HG02973 (cell line): ENCODE measurements around the gene PTPRE.
"Not testable (repeated sequence)": the region's sequence is repeated elsewhere in the genome, so short reads cannot be mapped to it uniquely, and the experiment has no call there.

Source experiments
- ATAC-seq: cut with Tn5 transposase; IDR thresholded peaks from one replicate; pipeline ENCODE4 v1.9.1; 2021; ENCODE audit warnings: moderate library complexity; ENCODE audit not compliant: unreplicated experiment

The PTPRE gene

GRCh38 chr10:127976701-127977356, 69.9 kb downstream of the PTPRE start:
- no peak for ATAC-seq

DNA sequence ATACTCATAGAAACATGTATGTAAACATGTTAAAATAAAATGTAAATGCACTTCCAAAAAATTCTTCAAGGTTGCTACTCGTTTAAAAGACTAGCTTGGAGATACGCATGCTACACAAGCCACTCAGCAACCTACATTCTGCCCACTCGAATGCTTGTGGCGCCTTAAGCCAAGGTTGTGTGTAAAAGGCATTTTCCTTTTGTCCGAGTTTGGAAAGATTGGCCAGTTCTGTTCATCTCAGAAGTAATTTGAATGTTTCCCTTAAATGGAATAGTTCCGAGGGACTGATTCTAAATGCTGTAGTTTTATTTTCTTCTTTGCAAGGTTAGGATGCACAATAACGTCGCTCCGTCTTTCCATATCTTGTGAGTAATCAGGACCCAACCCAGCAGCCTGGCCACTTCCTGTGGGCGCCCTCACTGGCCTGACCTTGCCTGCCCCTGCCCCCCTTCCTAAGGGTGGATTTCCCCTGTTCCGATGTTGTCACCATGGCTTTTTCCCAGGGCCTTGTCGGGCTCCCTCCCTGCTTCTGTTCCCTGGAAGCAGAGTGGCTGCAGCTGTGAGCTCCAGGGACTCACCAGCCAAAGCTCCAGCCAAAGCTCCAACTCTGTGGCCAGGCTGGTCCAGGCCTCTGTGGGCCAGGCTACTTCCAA, 70.6 kb downstream of the PTPRE start:
- ATAC-seq = no peak

GRCh38 chr10:127978481-127978880, 71.6 kb downstream of the PTPRE start:
- ATAC-seq = no peak

DNA sequence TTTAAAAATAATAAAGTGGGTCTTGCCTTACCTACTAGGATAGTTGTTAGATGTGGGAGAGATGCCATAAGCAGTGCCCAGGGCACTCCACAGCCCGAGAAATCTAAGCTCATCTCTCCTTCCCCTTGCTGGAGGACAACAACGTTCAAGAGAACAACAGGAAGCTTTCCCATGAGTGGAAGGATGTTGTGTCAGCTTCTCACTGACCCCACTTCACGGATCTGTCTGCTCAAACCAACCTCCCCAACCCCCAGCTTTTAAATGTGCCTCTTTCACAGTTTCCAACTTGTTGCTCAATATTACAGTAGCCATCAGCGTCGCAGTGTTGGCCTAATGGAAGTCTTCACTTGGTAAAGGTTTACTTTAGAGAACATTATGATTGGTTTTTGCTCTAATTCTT, 72.1 kb downstream of the PTPRE start:
- ATAC-seq = no peak

DNA sequence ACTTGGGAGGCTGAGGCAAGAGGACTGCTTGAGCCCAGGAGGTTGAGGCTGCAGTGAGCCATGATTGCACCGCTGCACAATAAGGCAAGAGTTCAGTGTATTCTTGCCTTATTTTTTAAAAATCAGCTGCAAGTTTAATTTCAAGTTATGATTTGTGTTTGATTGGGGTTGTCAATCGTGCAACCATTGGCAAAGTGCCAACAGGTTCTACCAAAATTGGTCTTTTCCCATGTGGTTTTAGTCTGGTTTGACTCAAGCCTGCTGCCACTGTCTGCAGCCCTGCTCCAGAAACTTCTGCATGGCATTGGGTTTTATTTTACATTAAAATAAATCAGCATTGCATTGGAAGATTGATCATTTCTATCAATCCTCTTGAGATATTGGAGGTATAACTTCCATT, 72.7 kb downstream of the PTPRE start:
- ATAC-seq = no peak

GRCh38 chr10:127980898-127981297, 74.0 kb downstream of the PTPRE start:
- no peak for ATAC-seq

GRCh38 chr10:127982601-127983000, 75.7 kb downstream of the PTPRE start:
- no peak for ATAC-seq

GRCh38 chr10:127983344-127984100, 76.6 kb downstream of the PTPRE start:
- no peak for ATAC-seq

GRCh38 chr10:127984945-127985344, 78.0 kb downstream of the PTPRE start:
- ATAC-seq = no peak

GRCh38 chr10:127986531-127987466, 79.9 kb downstream of the PTPRE start:
- ATAC-seq = no peak

DNA sequence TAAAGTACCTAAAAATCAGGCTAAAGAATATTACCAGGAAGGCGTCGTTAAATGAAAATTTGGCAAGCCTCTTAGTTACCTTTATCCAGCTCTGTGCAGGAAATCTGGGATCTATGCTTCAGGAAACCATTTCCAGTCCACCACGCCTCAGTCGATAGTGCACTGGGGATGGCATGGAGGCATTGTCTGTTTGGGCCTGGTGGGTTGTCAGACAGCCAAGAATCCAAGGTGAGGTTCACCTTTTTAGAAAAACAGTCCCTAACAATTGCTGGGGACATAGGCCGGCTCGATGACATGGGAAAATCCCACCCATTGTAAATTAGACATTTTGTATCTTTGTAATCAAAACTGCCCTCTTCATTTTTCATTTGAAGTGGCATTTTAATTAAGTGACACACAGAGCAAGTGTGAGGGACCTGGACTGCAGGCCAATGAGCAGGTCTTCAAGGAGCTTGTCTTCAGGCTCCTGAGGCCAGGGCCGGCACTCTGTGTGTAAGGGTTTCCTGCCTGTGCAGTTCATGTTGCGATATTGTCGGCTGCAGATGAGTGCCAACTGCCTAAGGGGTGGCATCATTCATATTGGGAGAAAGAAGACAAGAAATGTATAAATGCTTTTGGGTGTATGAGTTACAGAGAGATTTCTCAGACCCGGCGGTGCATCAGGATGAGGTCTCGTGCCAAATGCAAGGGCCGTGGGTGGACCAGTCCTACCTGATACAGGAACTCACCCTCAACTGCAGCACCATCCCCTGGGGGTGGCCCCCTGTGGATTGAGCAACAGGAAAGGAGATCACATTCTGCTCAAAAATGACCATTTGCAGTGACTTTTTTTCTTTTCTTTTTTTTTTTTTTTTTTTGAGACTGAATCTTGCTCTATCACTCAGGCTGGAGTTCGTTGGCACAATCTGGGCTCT, 80.8 kb downstream of the PTPRE start:
- ATAC-seq = no peak

- ATAC-seq = no peak
Observed at GRCh38 chr10:127989481-127990012, 82.6 kb downstream of the PTPRE start.

GRCh38 chr10:127990132-127990788, 83.4 kb downstream of the PTPRE start:
- not testable (repeated sequence) for ATAC-seq

GRCh38 chr10:127990846-127991542, 84.1 kb downstream of the PTPRE start:
- ATAC-seq = no peak

- no peak for ATAC-seq
Observed at GRCh38 chr10:127991543-127992255, 84.8 kb downstream of the PTPRE start.

- ATAC-seq = no peak
Observed at GRCh38 chr10:127992376-127992775, 85.5 kb downstream of the PTPRE start.

DNA sequence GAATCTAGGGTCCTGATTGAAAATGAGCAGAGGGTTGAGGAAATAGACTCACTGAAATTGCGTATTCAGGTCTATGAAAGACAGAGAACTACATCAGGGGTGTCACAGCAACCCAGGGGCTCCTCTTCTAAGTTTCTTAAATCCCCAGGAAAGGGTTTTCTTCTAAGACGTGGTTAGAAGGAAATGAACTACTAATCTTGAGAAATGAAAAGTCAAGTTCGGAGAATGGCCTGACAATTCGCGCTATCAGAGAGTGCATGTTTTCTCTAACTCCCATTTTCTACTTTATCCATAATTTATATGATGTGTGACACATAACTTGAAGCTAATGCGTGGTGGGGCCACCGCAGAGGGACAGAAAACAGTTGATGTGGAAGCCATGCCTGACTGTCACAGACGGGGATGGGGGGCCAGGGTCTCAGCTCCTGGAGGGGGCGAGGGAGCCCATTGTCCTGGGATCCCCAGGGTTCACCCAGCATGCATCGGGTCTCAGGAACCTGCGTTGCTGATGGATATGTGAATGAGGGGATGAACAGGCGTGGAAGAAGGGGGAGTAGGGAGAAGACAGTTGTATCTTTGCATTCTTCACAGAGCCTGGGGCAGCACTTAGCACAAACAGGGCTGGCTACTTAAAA, 86.3 kb downstream of the PTPRE start:
- no peak for ATAC-seq
